ENCODE data around the gene PLCD1.
"Not testable (repeated sequence)": the region's sequence is repeated elsewhere in the genome, so short reads cannot be mapped to it uniquely, and the experiment has no call there.

- TF ChIP-seq EZH2 (IDR thresholded peaks at IDR 0.05; ENCODE audit: insufficient read depth, low read length); CTCF (IDR thresholded peaks at IDR 0.05; ENCODE audit: insufficient read depth, low read depth, low read length): not testable (repeated sequence)
Observed at GRCh38 chr3:38053813-38054498, 24.5 kb upstream of the PLCD1 start.
